IMR-90 (cell line): ENCODE measurements around the gene CSH1. TPM values are rescaled to one million over a fixed set of nuclear protein-coding genes. Genes with fewer than 3 reads are reported as not detected.
A peak's percentile ranks its signal among the peaks of the same experiment; 100 is the strongest.
"Not testable (repeated sequence)": the region's sequence is repeated elsewhere in the genome, so short reads cannot be mapped to it uniquely, and the experiment has no call there.

ENCODE experiments used
- ATAC-seq: fragments of 200-7000 bp; cut with Tn5 transposase; 2 replicates; pipeline ENCODE4 v1.9.1; 2020; ENCODE audit warnings: low read depth, mild to moderate bottlenecking, moderate library complexity
- BruUV-seq: library from RNA; stranded (reverse); fragments of 400-500 nt; replicated peaks from 2 replicates; lab custom pipeline; 2021; lab: Mats Ljungman, UMichigan
- CTCF ChIA-PET: fragments of 300-600 bp; formaldehyde crosslinking; extraction: SDS; loops from one replicate; lab custom pipeline; 2021; ENCODE audit warnings: antibody characterized with exemption; lab: Yijun Ruan, JAX
- POLR2A ChIA-PET: fragments of 300-600 bp; sonication (Branson Sonifier 250); formaldehyde crosslinking; loops from one replicate; lab custom pipeline; 2022; ENCODE audit warnings: antibody characterized with exemption; ENCODE audit not compliant: unreplicated experiment; lab: Charles Lee
- DNase-seq: peaks from one replicate; pipeline ENCODE4 v3.0.0; 2013
- H2AFZ ChIP-seq: replicated peaks from 2 replicates; pipeline ENCODE3; 2013; ENCODE audit warnings: low read length, mild to moderate bottlenecking; ENCODE audit not compliant: poor library complexity
- H2AK5ac ChIP-seq: 2 replicates; pipeline ENCODE4 v1.6.1; 2013; ENCODE audit warnings: low read depth, low read length, inconsistent platforms
- H2AK9ac ChIP-seq: replicated peaks from 2 replicates; pipeline ENCODE3; 2013; ENCODE audit warnings: mild to moderate bottlenecking, low read depth, low read length, moderate library complexity; ENCODE audit not compliant: poor library complexity
- H2BK120ac ChIP-seq: 2 replicates; pipeline ENCODE4 v1.6.1; 2013; ENCODE audit warnings: low read depth, low read length, inconsistent platforms
- H2BK15ac ChIP-seq: 3 replicates; pipeline ENCODE4 v1.6.1; 2013; ENCODE audit warnings: low read depth, low read length, inconsistent platforms
- H2BK20ac ChIP-seq: 2 replicates; pipeline ENCODE4 v1.6.1; 2013; ENCODE audit warnings: low read depth, mild to moderate bottlenecking, inconsistent platforms, low read length, moderate library complexity
- H2BK5ac ChIP-seq: 2 replicates; pipeline ENCODE4 v1.6.1; 2013; ENCODE audit warnings: mild to moderate bottlenecking, low read depth, low read length, inconsistent platforms; ENCODE audit not compliant: poor library complexity, severe bottlenecking
- H3K14ac ChIP-seq: replicated peaks from 2 replicates; pipeline ENCODE4 v1.6.1; 2013; ENCODE audit warnings: low read depth, low read length, inconsistent platforms
- H3K18ac ChIP-seq: 2 replicates; pipeline ENCODE4 v1.6.1; 2013; ENCODE audit warnings: low read depth, low read length, control low read depth
- H3K23ac ChIP-seq: 2 replicates; pipeline ENCODE4 v1.6.1; 2013; ENCODE audit warnings: low read depth, low read length, inconsistent platforms
- H3K27ac ChIP-seq: 2 replicates; pipeline ENCODE4 v1.5.1; 2013; ENCODE audit warnings: mild to moderate bottlenecking, control low read depth, low read length; ENCODE audit not compliant: insufficient read depth
- H3K27me3 ChIP-seq: 2 replicates; pipeline ENCODE4 v1.6.1; 2013; ENCODE audit warnings: low read length; ENCODE audit not compliant: control insufficient read depth, insufficient read depth
- H3K36me3 ChIP-seq: 2 replicates; pipeline ENCODE4 v1.6.1; 2013; ENCODE audit warnings: low read length, mixed read lengths; ENCODE audit not compliant: control insufficient read depth, insufficient read depth
- H3K4ac ChIP-seq: 2 replicates; pipeline ENCODE4 v1.6.1; 2013; ENCODE audit warnings: low read depth, low read length, inconsistent platforms
- H3K4me1 ChIP-seq: 2 replicates; pipeline ENCODE4 v1.6.1; 2013; ENCODE audit warnings: low read length, mixed read lengths; ENCODE audit not compliant: control insufficient read depth, insufficient read depth
- H3K4me2 ChIP-seq: 2 replicates; pipeline ENCODE4 v1.6.1; 2013; ENCODE audit warnings: low read depth, mild to moderate bottlenecking, control low read depth, low read length, moderate library complexity
- H3K4me3 ChIP-seq: 2 replicates; pipeline ENCODE4 v1.5.1; 2013; ENCODE audit warnings: low read depth, mild to moderate bottlenecking, control low read depth, low read length, moderate library complexity; ENCODE audit not compliant: insufficient read depth
- H3K56ac ChIP-seq: 2 replicates; pipeline ENCODE4 v1.6.1; 2013; ENCODE audit warnings: low read length, inconsistent platforms; ENCODE audit not compliant: insufficient read depth; ENCODE audit errors: extremely low read depth
- H3K79me1 ChIP-seq, 2 experiments: 2 replicates each; pipeline ENCODE4 v1.6.1; 2013; ENCODE audit warnings: low read length in 2 of 2, inconsistent platforms in 1 of 2, low read depth in 1 of 2
- H3K9ac ChIP-seq: 2 replicates; pipeline ENCODE4 v1.6.1; 2013; ENCODE audit warnings: low read depth, low read length, control low read depth
- H3K9me1 ChIP-seq: 2 replicates; pipeline ENCODE4 v1.6.1; 2013; ENCODE audit warnings: low read length, inconsistent platforms; ENCODE audit not compliant: insufficient read depth
- H3K9me3 ChIP-seq: 2 replicates; pipeline ENCODE4 v1.6.1; 2013; ENCODE audit warnings: low read length; ENCODE audit not compliant: control insufficient read depth, insufficient read depth
- H4K20me1 ChIP-seq: 2 replicates; pipeline ENCODE4 v1.6.1; 2013; ENCODE audit warnings: low read length, inconsistent platforms; ENCODE audit not compliant: insufficient read depth
- H4K5ac ChIP-seq: 2 replicates; pipeline ENCODE4 v1.6.1; 2013; ENCODE audit warnings: mild to moderate bottlenecking, low read depth, low read length, control low read depth
- H4K8ac ChIP-seq, 2 experiments: 2 replicates each; pipeline ENCODE4 v1.6.1; 2013; ENCODE audit warnings: low read depth in 2 of 2, low read length in 2 of 2, control low read depth in 1 of 2, inconsistent platforms in 1 of 2
- H4K91ac ChIP-seq: 2 replicates; pipeline ENCODE4 v1.6.1; 2013; ENCODE audit warnings: low read depth, low read length, inconsistent platforms; ENCODE audit not compliant: insufficient read depth
- BHLHE40 ChIP-seq: fragments of 150-350 bp; IDR thresholded peaks from 2 replicates; pipeline ENCODE4 v1.6.1; 2016; ENCODE audit warnings: mild to moderate bottlenecking, low read depth, low read length
- CEBPB ChIP-seq: IDR thresholded peaks from 2 replicates; pipeline ENCODE4 v1.6.1; 2012; ENCODE audit warnings: low read depth, low read length, improper control_type of control experiment
- NFE2L2 ChIP-seq: fragments of 150-350 bp; IDR thresholded peaks from 2 replicates; pipeline ENCODE4 v1.6.1; 2016; ENCODE audit warnings: low read depth, mild to moderate bottlenecking, low read length
- POLR2A ChIP-seq: IDR thresholded peaks from 2 replicates; pipeline ENCODE4 v1.6.1; 2012; ENCODE audit warnings: mild to moderate bottlenecking, low read depth, low read length
- RCOR1 ChIP-seq: IDR thresholded peaks from 2 replicates; pipeline ENCODE4 v1.6.1; 2012; ENCODE audit warnings: mild to moderate bottlenecking, low read length, improper control_type of control experiment; ENCODE audit not compliant: insufficient replicate concordance
- WGBS, 2 experiments: methylation state at CpG; one replicate each; pipeline versions ENCODE4 v1.1.5 to v1.1.7; 2013; ENCODE audit warnings: missing lambda C conversion rate in 2 of 2; ENCODE audit not compliant: insufficient read length in 1 of 2; ENCODE audit errors: extremely low coverage in 2 of 2; 5-methylcytosine and 5-hydroxymethylcytosine counted together
- dilution Hi-C: fragments of 300-500 bp; cut with HindIII; formaldehyde crosslinking; loops from one replicate; pipeline ENCODE4 v1.14.3; 2018; ENCODE audit warnings: low sequenced_read_pairs; ENCODE audit not compliant: unreplicated experiment
- in situ Hi-C: fragments of 300-500 bp; cut with MboI; formaldehyde crosslinking; loops from 3 replicates; pipeline ENCODE4 v1.14.3; 2019; ENCODE audit warnings: low sequenced_read_pairs, inconsistent platforms, mixed read lengths
- intact Hi-C: fragments of 100-400 bp; cut with micrococcal nuclease; formaldehyde crosslinking; loops from 2 replicates; pipeline ENCODE4 v1.10.0; 2022
- polyA plus RNA-seq, 3 experiments: library from polyadenylated mRNA; depleted of rRNA; stranded (reverse); fragments of >200 nt; gene quantifications; 2 replicates each; pipeline ENCODE4 v1.2.3, GENCODE V29; 2012; ENCODE audit warnings: low replicate concordance in 1 of 3
- total RNA-seq: library from RNA; depleted of rRNA; stranded (reverse); fragments of >200 nt; gene quantifications from 2 replicates; pipeline ENCODE4 v1.2.3, GENCODE V29; 2012

CSH1 gene
- total and polyA plus RNA-seq, 2 of the 4 experiments (the other 2 are of a cell fraction), result not detected

DNA sequence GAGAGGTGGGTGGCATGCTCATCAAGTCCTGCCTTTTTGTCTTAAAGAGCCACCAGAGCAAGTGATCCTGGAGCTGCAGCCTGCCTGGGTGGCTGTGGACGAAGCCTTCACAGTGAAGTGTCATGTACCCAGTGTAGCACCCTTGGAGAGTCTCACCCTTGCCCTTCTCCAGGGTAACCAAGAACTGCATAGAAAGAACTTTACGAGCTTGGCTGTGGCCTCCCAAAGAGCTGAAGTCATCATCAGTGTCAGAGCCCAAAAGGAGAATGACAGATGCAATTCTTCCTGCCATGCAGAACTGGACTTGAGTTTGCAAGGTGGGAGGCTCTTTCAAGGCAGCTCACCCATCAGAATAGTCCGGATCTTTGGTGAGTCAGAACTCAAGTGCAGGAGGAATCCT lies 37.1 kb downstream of the CSH1 start:
- ATAC-seq (no peak), DNase-seq (no peak)
- Histone ChIP-seq H2BK5ac (no peak overlapping the region), H4K5ac (no peak overlapping the region), H3K14ac (no peak overlapping the region), H2BK15ac (no peak overlapping the region), H3K4me2 (no peak overlapping the region), H3K36me3 (no peaks in the 10 kb centered on the region), H3K4ac (no peak overlapping the region), H3K27ac (no peak overlapping the region), H4K91ac (no peak overlapping the region), H3K9me3 (no peaks in the 10 kb centered on the region), H3K4me1 (no peaks in the 10 kb centered on the region), H3K23ac (no peak overlapping the region), H2AK5ac (no peak overlapping the region), H3K4me3 (no peak overlapping the region), H3K79me1 (no peaks in the 10 kb centered on the region), H3K18ac (no peak overlapping the region), H3K9me1 (no peaks in the 10 kb centered on the region), H2BK20ac (no peak overlapping the region), H3K56ac (no peak overlapping the region), H4K20me1 (no peaks in the 10 kb centered on the region), H3K9ac (no peak overlapping the region), H2BK120ac (no peak overlapping the region), H2AFZ (no peak overlapping the region), H4K8ac (no peak overlapping the region), H3K27me3 (peaks cover 33% of the 10 kb centered on the region), H2AK9ac (peak overlapping the region; percentile 1)
- BruUV-seq, result no TSS peak
- no peak for TF ChIP-seq NFE2L2
- no peak for TF ChIP-seq POLR2A
- no peak for TF ChIP-seq CEBPB
- no peak for TF ChIP-seq BHLHE40
- no peak for TF ChIP-seq RCOR1
- CTCF ChIA-PET, result interaction anchor here (0.6 to 1.5 kb wide), 2 partner anchors 10 to 474 kb away, joined by 3 read pairs; no protein-coding TSS in a partner anchor
- in situ Hi-C loops (no loop called here), intact Hi-C loops (no loop called here), dilution Hi-C loops (no loop called here)
- no CpG with 5 or more reads among the region's 3 CpGs for WGBS, 2 experiments
- POLR2A ChIA-PET, result interaction anchor here (0.5 kb wide), 1 partner anchor 16 kb away, joined by 6 read pairs; no protein-coding TSS in a partner anchor

GRCh38 chr17:63856425-63856824 lies 39.9 kb downstream of the CSH1 start:
- WGBS, 2 experiments, result no CpG with 5 or more reads among the region's 8 CpGs
- H2AFZ ChIP-seq, DNase-seq, H3K9ac ChIP-seq, H2BK120ac ChIP-seq, H3K4me1 ChIP-seq, H3K36me3 ChIP-seq, intact Hi-C loops, H3K9me1 ChIP-seq, H3K4ac ChIP-seq, H3K23ac ChIP-seq, ATAC-seq, H4K91ac ChIP-seq, H3K9me3 ChIP-seq, H3K56ac ChIP-seq, H3K4me2 ChIP-seq, H2BK20ac ChIP-seq, H2BK5ac ChIP-seq, H2AK9ac ChIP-seq, H4K20me1 ChIP-seq, H4K8ac ChIP-seq, H2AK5ac ChIP-seq, H3K79me1 ChIP-seq, H4K5ac ChIP-seq, BruUV-seq, H3K14ac ChIP-seq, H3K27ac ChIP-seq, H3K18ac ChIP-seq, POLR2A ChIA-PET, H3K4me3 ChIP-seq, dilution Hi-C loops, H2BK15ac ChIP-seq, in situ Hi-C loops: not testable (repeated sequence)
- CTCF ChIA-PET, result interaction anchor here (0.6 to 0.7 kb wide), 2 partner anchors 33 to 50 kb away, joined by 3 to 6 read pairs; no protein-coding TSS in a partner anchor
- peaks cover 39% of the 10 kb centered on the region for H3K27me3 ChIP-seq
